ENCODE results near the gene ATP11A.
"Not testable (repeated sequence)": the region's sequence is repeated elsewhere in the genome, so short reads cannot be mapped to it uniquely, and the experiment has no call there.

GRCh38 chr13:112841303-112842015 lies 151.6 kb downstream of the ATP11A start:
- TF ChIP-seq POLR2AphosphoS5 (IDR thresholded peaks at IDR 0.05; ENCODE audit: borderline replicate concordance, low read depth, low read length); EZH2 (IDR thresholded peaks at IDR 0.05): not testable (repeated sequence)
